ENCODE data around the gene CENPU. TPM values are rescaled to one million over a fixed set of nuclear protein-coding genes. Genes with fewer than 3 reads are reported as not detected.
"Not testable (repeated sequence)": the region's sequence is repeated elsewhere in the genome, so short reads cannot be mapped to it uniquely, and the experiment has no call there.

Gene CENPU
- total RNA-seq, 1 experiment from 2014 or later = 52.7 TPM

- in situ Hi-C loops (cut with HindIII; ENCODE audit: low sequenced_read_pairs) = no loop called here
- DNase-seq (ENCODE audit: low spot score) = no peak
Observed at GRCh38 chr4:184755278-184755677, 21.4 kb upstream of the CENPU start.

- in situ Hi-C loops (cut with HindIII; ENCODE audit: low sequenced_read_pairs) = no loop called here
- peak; percentile 76 for DNase-seq (ENCODE audit: low spot score)
Observed at GRCh38 chr4:184752496-184753275, 18.8 kb upstream of the CENPU start.

- no peak for DNase-seq (ENCODE audit: low spot score)
- in situ Hi-C loops (cut with HindIII; ENCODE audit: low sequenced_read_pairs) = no loop called here
Observed at GRCh38 chr4:184751585-184751956, 17.7 kb upstream of the CENPU start.

GRCh38 chr4:184750926-184751584 lies 17.2 kb upstream of the CENPU start:
- in situ Hi-C loops (cut with HindIII; ENCODE audit: low sequenced_read_pairs) = no loop called here
- DNase-seq (ENCODE audit: low spot score) = no peak

- no peak for DNase-seq (ENCODE audit: low spot score)
- in situ Hi-C loops (cut with HindIII; ENCODE audit: low sequenced_read_pairs) = no loop called here
Observed at GRCh38 chr4:184748251-184748652, 14.4 kb upstream of the CENPU start.

GRCh38 chr4:184747034-184747830 lies 13.3 kb upstream of the CENPU start:
- no peak for DNase-seq (ENCODE audit: low spot score)
- in situ Hi-C loops (cut with HindIII; ENCODE audit: low sequenced_read_pairs) = no loop called here

GRCh38 chr4:184745831-184746795 lies 12.2 kb upstream of the CENPU start:
- peak; percentile 55 for DNase-seq (ENCODE audit: low spot score)
- in situ Hi-C loops (cut with HindIII; ENCODE audit: low sequenced_read_pairs) = no loop called here

- in situ Hi-C loops (cut with HindIII; ENCODE audit: low sequenced_read_pairs) = no loop called here
- DNase-seq (ENCODE audit: low spot score) = no peak
Observed at GRCh38 chr4:184744236-184744635, 10.3 kb upstream of the CENPU start.

GRCh38 chr4:184743650-184744049 lies 9.8 kb upstream of the CENPU start:
- in situ Hi-C loops (cut with HindIII; ENCODE audit: low sequenced_read_pairs) = no loop called here
- DNase-seq (ENCODE audit: low spot score) = no peak

- DNase-seq (ENCODE audit: low spot score); in situ Hi-C loops (cut with HindIII; ENCODE audit: low sequenced_read_pairs): not testable (repeated sequence)
Observed at GRCh38 chr4:184741651-184742050, 7.8 kb upstream of the CENPU start.

GRCh38 chr4:184740980-184741391 lies 7.1 kb upstream of the CENPU start:
- in situ Hi-C loops (cut with HindIII; ENCODE audit: low sequenced_read_pairs) = no loop called here

GRCh38 chr4:184739575-184739974 lies 5.7 kb upstream of the CENPU start:
- in situ Hi-C loops (cut with HindIII; ENCODE audit: low sequenced_read_pairs); DNase-seq (ENCODE audit: low spot score): not testable (repeated sequence)

More at GRCh38 chr4:184740980-184741391, 7.1 kb upstream of the CENPU start:
- no peak for DNase-seq (ENCODE audit: low spot score)

- in situ Hi-C loops (cut with HindIII; ENCODE audit: low sequenced_read_pairs) = no loop called here
- no peak for DNase-seq (ENCODE audit: low spot score)
Observed at GRCh38 chr4:184734758-184735157, 862 bp upstream of the CENPU start.

- peak; percentile 9 for DNase-seq (ENCODE audit: low spot score)
- in situ Hi-C loops (cut with HindIII; ENCODE audit: low sequenced_read_pairs) = no loop called here
Observed at GRCh38 chr4:184732126-184732525, 1.8 kb downstream of the CENPU start.

- DNase-seq (ENCODE audit: low spot score) = no peak
- in situ Hi-C loops (cut with HindIII; ENCODE audit: low sequenced_read_pairs) = no loop called here
Observed at GRCh38 chr4:184731056-184731455, 2.8 kb downstream of the CENPU start.

- in situ Hi-C loops (cut with HindIII; ENCODE audit: low sequenced_read_pairs) = no loop called here
Observed at GRCh38 chr4:184729946-184730345, 4.0 kb downstream of the CENPU start.

GRCh38 chr4:184728858-184729257 lies 5.0 kb downstream of the CENPU start:
- in situ Hi-C loops (cut with HindIII; ENCODE audit: low sequenced_read_pairs) = no loop called here
- no peak for DNase-seq (ENCODE audit: low spot score)

More at GRCh38 chr4:184729946-184730345, 4.0 kb downstream of the CENPU start:
- no peak for DNase-seq (ENCODE audit: low spot score)

GRCh38 chr4:184727430-184727829 lies 6.5 kb downstream of the CENPU start:
- in situ Hi-C loops (cut with HindIII; ENCODE audit: low sequenced_read_pairs) = no loop called here
- no peak for DNase-seq (ENCODE audit: low spot score)

GRCh38 chr4:184722798-184723197 lies 11.1 kb downstream of the CENPU start:
- in situ Hi-C loops (cut with HindIII; ENCODE audit: low sequenced_read_pairs) = no loop called here
- no peak for DNase-seq (ENCODE audit: low spot score)
